T-cell (primary cell): ENCODE results near the gene FBXO42. TPM values are rescaled to one million over a fixed set of nuclear protein-coding genes. Genes with fewer than 3 reads are reported as not detected.
A peak's percentile ranks its signal among the peaks of the same experiment; 100 is the strongest.

ENCODE experiments used
- ATAC-seq, 4 experiments: fragments of 200-7000 bp in 3 of 4; fragments of 150-1000 bp in 1 of 4; cut with Tn5 transposase; replicated peaks in 1 of 4; 1 replicate in 3 of 4; 2 replicates in 1 of 4; pipeline ENCODE4 v1.10.0; 2021; ENCODE audit warnings: moderate library complexity in 3 of 4, mild to moderate bottlenecking in 2 of 4, moderate number of reproducible peaks in 1 of 4
- CTCF ChIA-PET, 2 donors: fragments of 300-600 bp; sonication (Branson Sonifier 250); formaldehyde crosslinking; loops; one replicate each; lab custom pipeline; 2022; ENCODE audit warnings: antibody characterized with exemption in 2 of 2; lab: Charles Lee
- POLR2A ChIA-PET, 2 donors: fragments of 300-600 bp; sonication (Branson Sonifier 250); formaldehyde crosslinking; loops; one replicate each; lab custom pipeline; 2022; ENCODE audit warnings: antibody characterized with exemption in 2 of 2; lab: Charles Lee
- DNase-seq, 35 experiments: peaks; one replicate each; pipeline versions ENCODE4 v3.0.0 to v3.0.0-alpha.2; 2013 to 2023
- H3K27ac ChIP-seq: one replicate; pipeline ENCODE4 v1.5.1; 2013; ENCODE audit warnings: low read length
- H3K27me3 ChIP-seq, 2 experiments: replicated peaks in 1 of 2; 1 replicate in 1 of 2; 2 replicates in 1 of 2; pipeline versions ENCODE4 v1.6.1 to v1.7.0; 2013; ENCODE audit warnings: low read length in 1 of 2, mixed read lengths in 1 of 2; ENCODE audit not compliant: control insufficient read depth in 2 of 2, insufficient read depth in 2 of 2; ENCODE audit errors: extremely low read depth in 1 of 2
- H3K36me3 ChIP-seq, 2 donors: 1 replicate in 1 of 2; 2 replicates in 1 of 2; pipeline versions ENCODE4 v1.6.1 to v1.7.0; 2013; ENCODE audit warnings: low read length in 1 of 2; ENCODE audit not compliant: control insufficient read depth in 2 of 2, insufficient read depth in 1 of 2; ENCODE audit errors: extremely low read depth in 1 of 2
- H3K4me1 ChIP-seq, 2 experiments: 1 replicate in 1 of 2; 2 replicates in 1 of 2; pipeline versions ENCODE4 v1.6.1 to v1.7.0; 2013; ENCODE audit warnings: low read length in 2 of 2, mixed read lengths in 1 of 2; ENCODE audit not compliant: insufficient read depth in 2 of 2, control insufficient read depth in 1 of 2; ENCODE audit errors: extremely low read depth in 1 of 2
- H3K4me3 ChIP-seq, 2 donors: 1 replicate in 1 of 2; 2 replicates in 1 of 2; pipeline versions ENCODE4 v1.5.1 to v1.7.0; 2013; ENCODE audit warnings: mild to moderate bottlenecking in 2 of 2, low read length in 1 of 2, moderate library complexity in 1 of 2; ENCODE audit not compliant: control insufficient read depth in 1 of 2; ENCODE audit errors: extremely low read depth in 1 of 2
- H3K9me3 ChIP-seq: 2 replicates; pipeline ENCODE4 v1.7.0; 2013
- H3K27ac Mint-ChIP-seq, 2 donors: one replicate each; pipeline ENCODE4 v1.8.0; 2020 to 2021; ENCODE audit warnings: mild to moderate bottlenecking in 2 of 2, mixed read lengths in 2 of 2
- H3K27me3 Mint-ChIP-seq, 2 donors: one replicate each; pipeline ENCODE4 v1.8.0; 2021 to 2022; ENCODE audit warnings: mixed read lengths in 2 of 2
- H3K36me3 Mint-ChIP-seq: one replicate; pipeline ENCODE4 v1.8.0; 2021; ENCODE audit warnings: mixed read lengths
- H3K4me1 Mint-ChIP-seq, 3 donors: one replicate each; pipeline ENCODE4 v1.8.0; 2020 to 2022; ENCODE audit warnings: mixed read lengths in 3 of 3, mild to moderate bottlenecking in 1 of 3
- H3K4me3 Mint-ChIP-seq, 3 donors: one replicate each; pipeline ENCODE4 v1.8.0; 2020 to 2022; ENCODE audit warnings: mild to moderate bottlenecking in 3 of 3, mixed read lengths in 3 of 3, moderate library complexity in 3 of 3
- H3K9me3 Mint-ChIP-seq, 3 donors: one replicate each; pipeline ENCODE4 v1.8.0; 2020 to 2022; ENCODE audit warnings: mixed read lengths in 3 of 3
- WGBS: methylation state at CpG from one replicate; pipeline ENCODE4 v1.1.5; 2013; ENCODE audit warnings: missing lambda C conversion rate; ENCODE audit not compliant: insufficient coverage; 5-methylcytosine and 5-hydroxymethylcytosine counted together
- total RNA-seq, 35 experiments: library from RNA in 6 of 35; stranded (reverse) in 6 of 35; fragments of 120-200 nt in 1 of 35; gene quantifications; one replicate each; pipeline versions ENCODE4 v1.2.1 to v1.2.4 and lab custom pipeline; 2013 to 2026

Gene FBXO42
- total RNA-seq, 5 donors from 2014 or later (not counting 1 experiment from before 2014, with no cell fraction given) = 20.6 to 23.4 (median 22.5) TPM

- peaks cover 13 to 61% of the 10 kb centered on the region in 2 donors for H3K36me3 ChIP-seq
- ChIA-PET POLR2A (no interaction called here), CTCF (no interaction called here)
- no peak overlapping the region for H3K4me3 ChIP-seq
- Mint-ChIP-seq H3K27me3 (no peaks in the 10 kb centered on the region), H3K27ac (no peak overlapping the region), H3K4me3 (no peak overlapping the region), H3K9me3 (no peaks in the 10 kb centered on the region), H3K36me3 (peaks cover 34% of the 10 kb centered on the region), H3K4me1 (peaks cover 12 to 21% (median 17%) of the 10 kb centered on the region in 3 donors)
- H3K27me3 ChIP-seq = no peaks in the 10 kb centered on the region
- DNase-seq (no peak), ATAC-seq (no peak)
- WGBS = 98% methylated on average over 7 of the region's 15 CpGs
- H3K27ac ChIP-seq = no peak overlapping the region
- no peaks in the 10 kb centered on the region for H3K9me3 ChIP-seq
- H3K4me1 ChIP-seq = no peaks in the 10 kb centered on the region
Observed at GRCh38 chr1:16250524-16251251, 101.6 kb downstream of the FBXO42 start.

- ChIA-PET POLR2A (no interaction called here), CTCF (no interaction called here)
- Histone ChIP-seq H3K9me3 (no peaks in the 10 kb centered on the region), H3K27ac (no peak overlapping the region), H3K27me3 (no peaks in the 10 kb centered on the region), H3K4me1 (no peaks in the 10 kb centered on the region), H3K36me3 (peaks cover 11 to 51% of the 10 kb centered on the region in 2 donors), H3K4me3 (no peak overlapping the region)
- no peaks in the 10 kb centered on the region for H3K9me3 Mint-ChIP-seq
- ATAC-seq (no peak), DNase-seq (no peak)
- H3K27me3 Mint-ChIP-seq = no peaks in the 10 kb centered on the region
- peaks cover 28% of the 10 kb centered on the region for H3K36me3 Mint-ChIP-seq
- no peak overlapping the region for H3K4me3 Mint-ChIP-seq
- peaks cover 12 to 19% (median 17%) of the 10 kb centered on the region in 3 donors for H3K4me1 Mint-ChIP-seq
- 100% methylated on average over 1 of the region's 3 CpGs for WGBS
- H3K27ac Mint-ChIP-seq = peak overlapping the region; percentile 52 to 82
Observed at GRCh38 chr1:16249596-16250241, 102.6 kb downstream of the FBXO42 start.

- peaks cover 6 to 44% of the 10 kb centered on the region in 2 donors for H3K36me3 ChIP-seq
- CTCF ChIA-PET = no interaction called here
- peaks cover 19 to 22% (median 21%) of the 10 kb centered on the region in 3 donors for H3K4me1 Mint-ChIP-seq
- peak overlapping the region; percentile 61 to 82 for H3K27ac Mint-ChIP-seq
- no peak overlapping the region for H3K4me3 ChIP-seq
- WGBS = 58% methylated on average over 2 of the region's 7 CpGs
- H3K9me3 ChIP-seq = no peaks in the 10 kb centered on the region
- H3K27me3 ChIP-seq = no peaks in the 10 kb centered on the region
- H3K27me3 Mint-ChIP-seq = no peaks in the 10 kb centered on the region
- POLR2A ChIA-PET = no interaction called here
- DNase-seq (no peak), ATAC-seq (peak in 1 of 4 experiments; percentile 50)
- H3K36me3 Mint-ChIP-seq = peaks cover 20% of the 10 kb centered on the region
- no peak overlapping the region for H3K27ac ChIP-seq
- peaks cover 0 to 8% of the 10 kb centered on the region in 2 experiments for H3K4me1 ChIP-seq
- H3K4me3 Mint-ChIP-seq = no peak overlapping the region
- H3K9me3 Mint-ChIP-seq = no peaks in the 10 kb centered on the region
Observed at GRCh38 chr1:16248603-16249516, 103.4 kb downstream of the FBXO42 start.

GRCh38 chr1:16248007-16248436 is 104.3 kb downstream of the FBXO42 start:
- ATAC-seq = no peak
- Mint-ChIP-seq H3K27me3 (no peaks in the 10 kb centered on the region), H3K4me3 (no peak overlapping the region), H3K27ac (peak overlapping the region in 1 of 2 donors; percentile 82), H3K9me3 (no peaks in the 10 kb centered on the region), H3K4me1 (peaks cover 19 to 22% (median 21%) of the 10 kb centered on the region in 3 donors), H3K36me3 (peaks cover 20% of the 10 kb centered on the region)
- H3K4me1 ChIP-seq = peaks cover 0 to 8% of the 10 kb centered on the region in 2 experiments
- no peaks in the 10 kb centered on the region for H3K27me3 ChIP-seq
- no peak overlapping the region for H3K4me3 ChIP-seq
- ChIA-PET CTCF (interaction anchor here (0.6 to 0.7 kb wide), 2 partner anchors 14 to 166 kb away, joined by 3 to 5 read pairs; no protein-coding TSS in a partner anchor), POLR2A (interaction anchor here in 1 of 2 donors (0.7 kb wide), 1 partner anchor 100 kb away, joined by 3 read pairs; no protein-coding TSS in a partner anchor)
- H3K36me3 ChIP-seq = peaks cover 6 to 39% of the 10 kb centered on the region in 2 donors
- H3K27ac ChIP-seq = no peak overlapping the region
- no peaks in the 10 kb centered on the region for H3K9me3 ChIP-seq
- 93% methylated on average over 7 of the region's 8 CpGs for WGBS
- no peak for DNase-seq

GRCh38 chr1:16247441-16247840 is 104.8 kb downstream of the FBXO42 start:
- Histone ChIP-seq H3K27ac (no peak overlapping the region), H3K27me3 (no peaks in the 10 kb centered on the region), H3K4me3 (no peak overlapping the region), H3K9me3 (no peaks in the 10 kb centered on the region), H3K36me3 (peaks cover 6 to 34% of the 10 kb centered on the region in 2 donors), H3K4me1 (peaks cover 0 to 8% of the 10 kb centered on the region in 2 experiments)
- no peak overlapping the region for H3K27ac Mint-ChIP-seq
- peaks cover 15% of the 10 kb centered on the region for H3K36me3 Mint-ChIP-seq
- DNase-seq (no peak), ATAC-seq (no peak)
- no peaks in the 10 kb centered on the region for H3K27me3 Mint-ChIP-seq
- H3K4me3 Mint-ChIP-seq = no peak overlapping the region
- POLR2A ChIA-PET = interaction anchor here in 1 of 2 donors (0.7 kb wide), 1 partner anchor 101 kb away, joined by 3 read pairs; no protein-coding TSS in a partner anchor
- H3K4me1 Mint-ChIP-seq = peaks cover 19 to 22% (median 21%) of the 10 kb centered on the region in 3 donors
- CTCF ChIA-PET = interaction anchor here in 1 of 2 donors (0.7 kb wide), 1 partner anchor 166 kb away, joined by 3 read pairs; no protein-coding TSS in a partner anchor
- no peaks in the 10 kb centered on the region for H3K9me3 Mint-ChIP-seq
- WGBS = 75% methylated on average over 1 of the region's 2 CpGs
